ENCODE data around the gene CENPT. TPM values are rescaled to one million over a fixed set of nuclear protein-coding genes. Genes with fewer than 3 reads are reported as not detected.

The CENPT gene
- total RNA-seq, 1 experiment from 2014 or later = 60.9 TPM

- Histone ChIP-seq H3K9ac (ENCODE audit: extremely low read depth, insufficient read length, low read length) (no peak overlapping the region), H2BK120ac (ENCODE audit: low read depth, low read length, poor library complexity, severe bottlenecking) (no peak overlapping the region), H4K20me1 (ENCODE audit: control insufficient read depth, insufficient read depth, insufficient read length) (no peaks in the 10 kb centered on the region), H2BK20ac (ENCODE audit: low read depth, low read length, poor library complexity, severe bottlenecking) (no peak overlapping the region), H3K18ac (ENCODE audit: insufficient read length, low read depth, low read length) (no peak overlapping the region), H3K27ac (ENCODE audit: insufficient read length, low read depth, low read length) (no peak overlapping the region), H3K56ac (ENCODE audit: insufficient read length, low read depth, low read length) (no peak overlapping the region), H2BK15ac (ENCODE audit: low read depth, low read length) (no peak overlapping the region), H2AK5ac (ENCODE audit: insufficient read length, low read length) (no peak overlapping the region), H4K8ac (replicated peaks; ENCODE audit: insufficient read length, low read depth, low read length) (no peak overlapping the region), H3K4ac (ENCODE audit: low read depth, low read length) (no peak overlapping the region), H3K27me3 (ENCODE audit: insufficient read depth, low read length) (no peaks in the 10 kb centered on the region), H3K14ac (ENCODE audit: insufficient read depth, low read length) (no peak overlapping the region), H3T11ph (ENCODE audit: low read length) (no peak overlapping the region), H4K91ac (ENCODE audit: insufficient read length, low read depth, low read length) (no peak overlapping the region), H3K9me3 (ENCODE audit: control insufficient read depth, low read depth, low read length) (no peaks in the 10 kb centered on the region), H3K79me2 (ENCODE audit: insufficient read depth, low read length) (no peaks in the 10 kb centered on the region), H3K79me1 (ENCODE audit: insufficient read depth, low read depth, low read length, poor library complexity, severe bottlenecking) (no peaks in the 10 kb centered on the region), H4K5ac (ENCODE audit: insufficient read length, low read depth, low read length) (no peak overlapping the region), H2BK12ac (ENCODE audit: insufficient read length, low read depth, low read length) (no peak overlapping the region), H3K23ac (ENCODE audit: insufficient read length, low read depth, low read length) (no peak overlapping the region), H2BK5ac (ENCODE audit: insufficient read length, low read length) (no peak overlapping the region), H3K4me1 (ENCODE audit: insufficient read depth, low read length) (no peaks in the 10 kb centered on the region), H3K4me2 (ENCODE audit: insufficient read depth, insufficient read length, low read length) (no peak overlapping the region), H3K23me2 (ENCODE audit: insufficient read length, low read depth, low read length, poor library complexity, severe bottlenecking) (no peaks in the 10 kb centered on the region), H2AFZ (ENCODE audit: low read length) (no peak overlapping the region)
- H3K4me3 Mint-ChIP-seq = no peak overlapping the region
- DNase-seq = no peak
- peak overlapping the region in 1 of 3 experiments; percentile 27; a peak in 3 of 7 replicates for H3K27ac Mint-ChIP-seq
- H3K9me3 Mint-ChIP-seq = no peaks in the 10 kb centered on the region
- H3K36me3 Mint-ChIP-seq (ENCODE audit: insufficient read depth in 1 of 3, low read depth in 3 of 3) = peaks cover 2 to 10% (median 8%) of the 10 kb centered on the region in 3 experiments; a peak in 6 of 7 replicates
- WGBS (ENCODE audit: extremely low coverage, insufficient read length, low lambda C conversion rate) = no CpG with 5 or more reads among the region's 3 CpGs
- H3K4me1 Mint-ChIP-seq = peaks cover 20 to 35% of the 10 kb centered on the region in 2 experiments
- H3K27me3 Mint-ChIP-seq (ENCODE audit: low read depth) = no peaks in the 10 kb centered on the region; the same call in none of the 2 replicates
- TF ChIP-seq CTCF (conservative IDR thresholded peaks at IDR 0.05) = no peak
These were observed 40.8 kb upstream of the CENPT start for GRCh38 chr16:67888331-67888730.
